HG03066 (cell line): Measurements from ENCODE around the gene CNTNAP5.

Experiments used
- ATAC-seq: cut with Tn5 transposase; IDR thresholded peaks from one replicate; pipeline ENCODE4 v1.9.1; 2021; ENCODE audit warnings: low read depth; ENCODE audit not compliant: unreplicated experiment

CNTNAP5 gene

GRCh38 chr2:124050833-124051497 is 25.9 kb downstream of the CNTNAP5 start:
- no peak for ATAC-seq

DNA sequence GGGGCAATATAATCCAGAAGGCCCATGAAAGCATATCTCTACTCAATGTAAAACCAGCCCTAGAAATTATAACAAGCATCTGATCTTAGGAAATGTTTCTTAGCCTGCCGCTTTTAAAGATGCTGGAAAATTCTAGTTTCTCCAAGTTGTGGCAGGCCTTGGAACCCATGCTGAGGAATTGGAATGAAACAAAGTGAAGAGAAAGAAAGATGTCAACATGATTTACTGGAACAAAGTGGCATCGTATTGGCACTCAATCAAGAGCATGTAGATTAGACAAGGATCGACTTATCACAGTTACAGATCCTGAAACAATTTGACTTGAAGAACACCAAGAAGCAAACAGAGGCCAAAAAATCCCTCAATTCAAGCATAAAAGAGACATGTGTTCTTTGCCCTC is 28.7 kb downstream of the CNTNAP5 start:
- ATAC-seq = no peak

DNA sequence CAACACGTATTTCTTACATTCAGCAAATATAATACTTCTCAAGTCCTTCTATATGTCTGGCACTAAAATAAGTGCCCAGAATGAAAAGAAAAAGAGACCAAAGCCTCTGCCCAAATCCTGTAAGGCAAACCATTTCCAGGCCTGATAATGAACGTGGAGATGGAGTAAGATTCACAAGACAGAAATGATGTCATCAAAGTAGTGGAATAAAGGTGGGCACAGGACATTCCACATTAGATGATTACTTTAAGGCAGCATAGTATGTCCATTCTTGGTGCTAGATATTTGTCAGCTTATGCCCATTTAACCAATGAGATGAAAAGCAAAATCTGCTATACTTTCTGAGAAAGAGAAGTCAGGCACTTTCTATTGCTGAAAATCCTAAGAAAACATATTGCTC is 38.5 kb downstream of the CNTNAP5 start:
- ATAC-seq = no peak

GRCh38 chr2:124065636-124066035 is 40.5 kb downstream of the CNTNAP5 start:
- no peak for ATAC-seq

DNA sequence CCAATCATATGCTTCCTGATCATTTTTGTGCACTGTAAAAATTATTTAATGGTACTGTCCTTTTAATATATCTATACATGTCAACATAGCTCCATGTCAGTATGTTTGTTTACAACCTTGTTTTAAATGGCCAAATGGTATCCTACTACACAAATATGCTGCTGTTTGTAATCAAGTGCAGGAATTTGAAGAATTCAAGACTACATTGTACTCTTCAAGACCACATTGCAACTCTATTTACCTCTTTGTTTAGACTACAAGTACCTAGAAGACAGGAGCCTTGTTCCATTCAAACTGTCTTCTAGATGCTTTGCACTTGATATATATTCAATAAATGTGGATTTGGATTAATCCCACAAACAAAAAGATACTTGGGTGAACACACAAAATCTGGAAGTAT is 41.7 kb downstream of the CNTNAP5 start:
- ATAC-seq = no peak

DNA sequence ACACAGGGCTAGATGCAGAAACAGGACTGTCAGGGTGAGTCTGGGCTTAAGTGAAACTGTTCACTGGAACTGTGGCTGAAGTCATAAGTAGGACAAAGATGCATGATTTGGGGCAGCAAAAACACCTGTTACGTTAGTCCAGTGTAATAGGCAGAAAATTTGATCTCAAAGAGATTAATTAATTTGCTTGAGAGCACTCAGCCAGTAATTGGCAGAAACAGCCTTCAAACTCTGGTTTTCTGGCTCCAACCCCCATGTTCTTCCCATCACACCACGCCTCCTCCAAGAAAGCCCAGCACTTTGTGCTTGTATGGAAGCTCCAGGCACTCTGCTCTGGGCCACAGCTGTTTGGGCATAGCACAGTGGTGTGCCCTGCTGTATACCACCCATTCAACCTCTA is 54.0 kb downstream of the CNTNAP5 start:
- no peak for ATAC-seq

- ATAC-seq = no peak
These were observed 55.4 kb downstream of the CNTNAP5 start for GRCh38 chr2:124080281-124081153.

DNA sequence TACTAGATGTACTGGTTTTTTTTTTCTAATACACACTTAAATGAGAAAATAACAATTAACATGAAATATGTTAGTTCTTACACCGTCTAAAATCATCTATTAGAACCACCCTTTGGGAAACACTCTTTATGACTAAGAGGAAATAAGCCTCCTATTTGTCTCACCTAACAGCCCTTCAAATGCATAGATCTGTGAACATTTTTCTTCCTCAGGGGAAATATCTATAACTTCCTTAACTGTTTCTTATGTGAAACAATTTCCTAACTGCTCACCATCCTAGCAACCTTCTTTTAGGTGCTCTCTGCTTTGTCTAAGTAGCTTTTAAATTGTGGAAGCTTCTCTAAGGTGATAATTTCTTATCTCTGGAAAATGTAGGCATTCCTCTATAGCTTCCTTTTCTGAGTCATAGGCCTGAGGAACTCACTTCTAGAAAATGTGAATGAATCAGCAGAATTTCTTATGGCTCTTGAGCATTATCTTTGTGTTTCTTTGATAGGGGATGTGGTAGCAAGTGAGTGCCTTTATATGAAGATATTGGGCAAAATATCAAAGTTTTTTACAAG is 56.1 kb downstream of the CNTNAP5 start:
- no peak for ATAC-seq

DNA sequence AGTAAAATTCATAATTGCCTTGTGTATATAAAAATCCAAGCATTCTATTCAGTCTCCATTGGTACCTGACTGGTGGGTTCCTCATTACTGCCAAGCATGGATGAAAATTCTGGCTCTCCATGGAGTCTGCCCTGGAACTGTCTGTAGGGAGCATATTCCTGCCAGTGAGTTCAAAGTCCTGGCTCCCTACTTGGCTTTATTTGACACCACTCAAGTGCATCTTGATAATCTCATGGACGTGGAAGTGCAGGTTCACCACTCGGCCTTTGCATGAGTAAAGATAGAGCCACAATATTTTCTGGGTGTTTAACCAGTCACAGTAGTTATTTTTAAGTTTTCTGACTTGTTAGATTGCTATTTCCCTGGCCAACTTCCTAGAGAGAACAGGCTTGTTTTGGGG is 63.5 kb downstream of the CNTNAP5 start:
- ATAC-seq = no peak

- no peak for ATAC-seq
These were observed 66.6 kb downstream of the CNTNAP5 start for GRCh38 chr2:124091721-124092120.

GRCh38 chr2:124092651-124093050 is 67.6 kb downstream of the CNTNAP5 start:
- no peak for ATAC-seq

DNA sequence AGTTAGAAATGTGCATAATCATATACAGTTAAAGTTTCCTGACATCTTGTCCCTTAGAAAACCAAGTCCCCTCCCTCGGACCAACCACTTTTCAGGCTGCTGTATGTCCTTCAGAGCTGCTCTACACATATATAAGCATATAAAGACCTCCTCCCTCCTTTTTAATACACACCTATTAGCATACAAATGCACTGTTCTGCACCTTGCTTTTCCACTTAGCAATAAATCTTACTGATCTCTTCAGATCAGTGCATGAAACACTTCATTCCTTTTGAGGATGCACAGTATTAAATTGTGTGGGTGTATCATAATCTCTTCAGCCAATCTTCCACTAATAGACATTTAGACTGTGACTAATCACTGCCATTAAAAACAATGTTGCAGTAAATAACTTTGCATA is 79.8 kb downstream of the CNTNAP5 start:
- ATAC-seq = no peak

DNA sequence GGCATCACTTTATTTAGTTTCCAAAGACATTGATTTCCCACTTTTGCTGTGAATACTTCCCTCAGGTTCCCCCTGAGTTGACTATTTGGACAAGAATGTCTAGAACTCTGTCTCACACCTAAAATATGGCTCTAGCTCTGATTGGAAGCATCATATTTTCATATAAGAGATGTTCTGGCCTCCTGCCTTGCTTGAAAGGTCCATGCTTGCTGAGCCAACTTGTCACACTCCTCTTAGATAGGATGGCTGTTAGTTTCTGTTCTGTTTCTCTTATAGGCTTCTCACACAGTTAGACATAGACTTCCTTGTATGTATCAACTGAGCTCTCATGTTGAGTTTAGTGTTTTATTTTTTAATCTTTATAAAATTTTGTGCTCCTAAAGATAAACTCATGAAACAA is 87.1 kb downstream of the CNTNAP5 start:
- ATAC-seq = no peak

DNA sequence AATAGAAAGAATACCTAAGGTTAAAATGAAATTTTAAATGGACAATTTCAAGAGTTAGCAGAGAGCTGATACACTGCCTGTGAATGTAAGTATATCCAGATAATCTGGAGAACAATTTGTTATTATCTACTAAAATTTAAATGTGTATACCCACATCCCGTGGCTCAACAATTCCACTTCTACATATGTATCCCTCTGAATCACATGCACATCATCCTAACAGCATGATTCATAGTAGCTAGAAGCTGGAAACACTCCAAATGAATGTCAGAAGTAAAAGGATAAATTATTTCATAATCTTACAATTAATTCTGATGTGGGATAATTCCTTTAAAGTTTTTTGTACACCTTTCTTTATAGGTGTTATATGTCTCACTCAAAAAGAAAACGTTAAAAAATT is 87.9 kb downstream of the CNTNAP5 start:
- no peak for ATAC-seq

DNA sequence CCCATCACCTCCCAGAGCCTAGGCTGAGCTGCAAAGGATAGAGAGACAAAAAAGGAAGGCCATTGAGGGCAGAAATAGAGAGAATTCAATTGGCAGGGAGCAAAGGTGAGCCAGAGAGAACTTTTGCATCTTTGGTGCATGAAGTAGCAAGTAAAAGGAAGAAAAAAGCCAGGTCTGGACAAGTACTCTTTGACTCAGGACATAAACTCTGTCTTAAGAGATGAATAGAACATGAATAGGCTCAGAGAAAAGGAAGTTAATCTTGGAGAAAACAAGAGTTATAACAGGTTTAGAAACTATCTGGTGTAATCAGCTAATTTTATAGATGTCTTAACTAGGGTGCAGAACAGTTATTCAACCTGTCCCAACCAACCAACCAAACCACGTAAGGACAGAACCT is 95.2 kb downstream of the CNTNAP5 start:
- no peak for ATAC-seq

DNA sequence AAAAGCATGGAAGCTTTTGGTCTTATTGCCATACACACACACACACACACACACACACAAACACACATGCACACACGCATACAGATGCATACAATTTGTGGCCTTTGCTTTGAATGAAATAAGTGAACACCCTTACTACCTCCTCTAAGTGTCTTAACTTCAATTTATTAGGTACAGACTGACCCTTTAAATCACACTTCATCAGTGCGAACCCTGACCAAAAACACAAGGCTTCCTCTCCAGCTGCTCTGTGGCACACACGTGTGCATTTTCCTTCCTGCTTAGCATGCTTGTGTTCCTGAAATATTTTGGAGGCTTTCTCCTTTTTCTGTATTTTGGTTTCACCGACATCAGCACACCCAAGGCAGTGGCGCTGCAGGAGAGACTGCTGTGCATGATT is 96.0 kb downstream of the CNTNAP5 start:
- ATAC-seq = no peak

DNA sequence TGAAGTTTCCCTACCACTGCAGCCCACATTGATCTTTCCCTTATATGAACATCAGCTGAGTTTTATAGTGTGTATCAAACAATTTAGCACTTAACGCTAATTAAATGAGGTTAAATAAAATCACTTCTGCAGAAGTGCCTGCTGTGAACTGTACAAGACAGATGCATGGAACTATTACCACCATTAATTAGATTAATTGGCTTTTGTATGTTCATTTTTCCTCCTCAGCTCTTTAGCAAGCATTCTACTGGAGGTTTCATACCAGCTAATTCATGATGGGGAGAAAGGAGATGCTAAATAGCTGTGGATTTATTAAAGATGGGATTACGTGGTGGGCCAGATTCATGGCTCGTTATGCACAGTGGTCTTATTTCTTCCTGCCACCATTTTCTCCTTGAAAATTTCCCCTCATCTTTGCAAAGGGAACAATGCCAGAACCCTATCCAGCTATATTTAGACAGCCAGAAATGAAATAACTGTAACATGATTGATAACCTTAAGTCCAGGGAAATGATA is 96.7 kb downstream of the CNTNAP5 start:
- ATAC-seq = no peak

GRCh38 chr2:124122340-124122739 is 97.3 kb downstream of the CNTNAP5 start:
- ATAC-seq = no peak

DNA sequence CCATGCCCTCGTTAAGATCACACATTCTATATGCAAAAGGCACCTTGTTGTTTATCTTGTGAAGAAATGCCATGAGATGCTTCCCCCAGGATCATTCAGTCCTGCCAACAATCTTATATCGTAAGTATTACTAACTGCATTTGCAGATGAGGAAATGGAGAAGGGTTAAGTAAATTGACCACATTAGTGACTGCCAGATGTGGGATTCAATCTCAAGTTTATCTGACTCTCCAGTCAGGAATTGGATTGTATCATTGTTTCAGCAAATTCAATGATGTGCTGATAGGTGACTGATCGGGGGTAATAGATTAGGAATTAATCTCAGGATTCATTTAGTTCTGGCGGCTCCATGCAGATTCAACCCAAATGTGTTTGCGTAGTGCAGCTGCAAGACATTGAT is 106.2 kb downstream of the CNTNAP5 start:
- ATAC-seq = no peak

GRCh38 chr2:124136110-124136509 is 111.0 kb downstream of the CNTNAP5 start:
- no peak for ATAC-seq

- ATAC-seq = no peak
These were observed 113.0 kb downstream of the CNTNAP5 start for GRCh38 chr2:124138076-124138475.

DNA sequence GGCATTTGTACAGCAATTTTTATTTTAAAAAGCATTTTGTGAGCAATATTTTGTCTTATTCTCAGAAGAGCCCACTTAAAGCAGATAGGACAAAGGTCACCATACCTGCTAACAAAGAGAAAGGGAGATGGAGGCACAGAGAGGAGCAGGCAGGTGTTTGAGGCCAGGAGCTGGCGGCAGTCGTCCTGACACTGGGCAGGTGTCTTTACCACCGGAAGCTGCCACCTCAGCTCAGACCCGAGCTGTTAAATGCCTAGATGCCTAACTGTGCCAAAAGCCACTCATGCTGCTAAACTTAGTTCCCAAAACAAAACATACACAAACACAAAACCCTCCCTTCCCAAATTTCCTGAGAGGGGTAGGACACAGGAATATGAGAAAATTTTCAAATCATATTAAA is 120.9 kb downstream of the CNTNAP5 start:
- ATAC-seq = no peak
